ENCODE results near the gene IL1RN. TPM values are rescaled to one million over a fixed set of nuclear protein-coding genes. Genes with fewer than 3 reads are reported as not detected.

Gene IL1RN
- total RNA-seq, 1 donor from 2014 or later: 0.29 TPM

DNA sequence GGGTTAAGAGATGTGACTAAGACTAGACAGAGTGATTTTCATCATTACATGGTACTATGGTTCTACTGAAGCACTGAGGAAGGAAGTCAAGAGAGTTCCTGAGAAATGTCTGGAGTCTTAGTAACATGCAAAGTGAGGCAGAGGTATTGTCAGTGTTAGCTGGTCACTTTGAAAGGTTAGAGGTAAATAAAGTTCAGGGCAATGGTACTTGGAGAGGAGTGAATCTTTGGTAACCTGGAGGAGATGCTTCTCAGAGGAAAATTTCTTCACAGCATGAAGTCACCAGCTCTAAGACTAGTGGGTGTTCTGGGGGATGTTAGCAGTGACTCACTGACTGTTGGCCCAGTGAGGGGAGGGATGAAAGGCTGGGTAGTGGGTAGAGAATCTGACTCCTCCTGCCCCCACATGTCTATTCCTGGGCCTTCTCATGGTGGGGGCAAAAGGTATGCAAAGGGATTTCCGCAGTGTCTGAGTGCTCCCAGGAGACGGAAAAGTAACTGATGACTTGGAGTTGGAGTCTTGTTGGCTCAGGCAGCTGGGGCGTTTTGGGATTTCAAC, 23.3 kb upstream of the IL1RN start:
- TF ChIP-seq, protein P1, sequence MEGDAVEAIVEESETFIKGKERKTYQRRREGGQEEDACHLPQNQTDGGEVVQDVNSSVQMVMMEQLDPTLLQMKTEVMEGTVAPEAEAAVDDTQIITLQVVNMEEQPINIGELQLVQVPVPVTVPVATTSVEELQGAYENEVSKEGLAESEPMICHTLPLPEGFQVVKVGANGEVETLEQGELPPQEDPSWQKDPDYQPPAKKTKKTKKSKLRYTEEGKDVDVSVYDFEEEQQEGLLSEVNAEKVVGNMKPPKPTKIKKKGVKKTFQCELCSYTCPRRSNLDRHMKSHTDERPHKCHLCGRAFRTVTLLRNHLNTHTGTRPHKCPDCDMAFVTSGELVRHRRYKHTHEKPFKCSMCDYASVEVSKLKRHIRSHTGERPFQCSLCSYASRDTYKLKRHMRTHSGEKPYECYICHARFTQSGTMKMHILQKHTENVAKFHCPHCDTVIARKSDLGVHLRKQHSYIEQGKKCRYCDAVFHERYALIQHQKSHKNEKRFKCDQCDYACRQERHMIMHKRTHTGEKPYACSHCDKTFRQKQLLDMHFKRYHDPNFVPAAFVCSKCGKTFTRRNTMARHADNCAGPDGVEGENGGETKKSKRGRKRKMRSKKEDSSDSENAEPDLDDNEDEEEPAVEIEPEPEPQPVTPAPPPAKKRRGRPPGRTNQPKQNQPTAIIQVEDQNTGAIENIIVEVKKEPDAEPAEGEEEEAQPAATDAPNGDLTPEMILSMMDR (conservative IDR thresholded peaks at IDR 0.05; ENCODE audit: low read depth, low read length): no peak
- no peak overlapping the region for H3K4me3 ChIP-seq (ENCODE audit: low read depth, low read length)
- DNase-seq (ENCODE audit: low read depth): no peak

DNA sequence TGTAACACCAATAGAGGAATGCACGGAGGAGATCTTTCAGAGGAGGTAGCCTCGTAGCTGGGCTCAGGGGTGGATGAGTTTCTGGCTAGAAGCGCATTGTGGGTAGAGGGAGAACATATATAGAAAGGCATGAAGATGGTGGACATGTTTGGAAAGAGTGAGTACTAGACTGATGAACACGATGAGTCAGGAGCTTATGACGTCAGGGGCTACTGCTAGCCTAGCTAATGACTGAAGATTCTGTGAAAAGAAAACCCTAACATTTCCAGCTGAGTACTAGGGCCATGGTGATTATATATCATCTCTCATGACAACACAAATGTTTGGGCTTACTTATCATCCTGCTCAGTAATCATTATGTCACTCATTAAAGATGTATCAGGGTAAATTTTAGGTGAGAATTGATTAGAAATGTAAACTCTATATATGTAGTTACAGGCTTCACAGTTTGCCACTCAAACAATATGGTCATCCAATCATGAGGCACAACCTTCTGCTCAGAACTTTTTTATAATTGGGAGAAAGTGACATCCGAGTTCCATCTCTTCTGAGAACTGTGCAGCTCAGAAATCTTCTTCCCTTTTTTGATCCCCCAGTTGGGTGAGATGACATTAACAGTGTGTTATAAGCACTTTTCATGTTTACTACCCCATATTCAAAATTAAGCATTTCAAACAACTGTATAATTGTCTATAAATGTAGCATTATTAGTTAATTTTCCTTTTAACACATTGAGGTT, 22.2 kb upstream of the IL1RN start:
- H3K4me3 ChIP-seq (ENCODE audit: low read depth, low read length): no peak overlapping the region
- TF ChIP-seq, protein P1 (conservative IDR thresholded peaks at IDR 0.05; ENCODE audit: low read depth, low read length): no peak
- DNase-seq (ENCODE audit: low read depth): no peak

- DNase-seq (ENCODE audit: low read depth): no peak
- no peak overlapping the region for H3K4me3 ChIP-seq (ENCODE audit: low read depth, low read length)
- TF ChIP-seq, protein P1 (conservative IDR thresholded peaks at IDR 0.05; ENCODE audit: low read depth, low read length): no peak
Observed at GRCh38 chr2:113111121-113111520, 16.3 kb upstream of the IL1RN start.

- no peak for DNase-seq (ENCODE audit: low read depth)
- TF ChIP-seq, protein P1 (conservative IDR thresholded peaks at IDR 0.05; ENCODE audit: low read depth, low read length): no peak
- H3K4me3 ChIP-seq (ENCODE audit: low read depth, low read length): no peak overlapping the region
Observed at GRCh38 chr2:113111823-113112287, 15.5 kb upstream of the IL1RN start.

- DNase-seq (ENCODE audit: low read depth): no peak
Observed at GRCh38 chr2:113112441-113112840, 15.0 kb upstream of the IL1RN start.

DNA sequence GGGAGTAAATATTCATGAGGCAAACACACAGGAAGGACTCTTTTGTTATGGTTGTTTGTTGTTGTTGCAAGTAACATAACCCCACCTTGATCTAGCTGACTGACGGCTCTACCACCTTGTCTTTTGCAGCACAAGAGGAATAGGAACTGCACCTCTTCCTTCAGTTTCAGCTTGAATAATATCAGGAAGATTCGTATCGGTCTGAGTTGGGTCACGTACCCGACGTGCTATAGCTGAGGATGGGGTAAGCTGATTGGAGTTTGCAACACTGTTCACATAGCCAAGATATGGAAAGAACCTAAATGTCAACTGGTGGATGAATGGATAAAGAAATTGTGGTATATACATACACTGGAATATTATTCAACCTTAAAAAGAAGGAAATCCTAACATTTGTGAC, 14.5 kb upstream of the IL1RN start:
- TF ChIP-seq, protein P1 (conservative IDR thresholded peaks at IDR 0.05; ENCODE audit: low read depth, low read length): no peak
- no peak for DNase-seq (ENCODE audit: low read depth)
- no peak overlapping the region for H3K4me3 ChIP-seq (ENCODE audit: low read depth, low read length)

More at GRCh38 chr2:113112441-113112840, 15.0 kb upstream of the IL1RN start:
- TF ChIP-seq, protein P1 (conservative IDR thresholded peaks at IDR 0.05; ENCODE audit: low read depth, low read length): no peak
- no peak overlapping the region for H3K4me3 ChIP-seq (ENCODE audit: low read depth, low read length)

All from epithelial cell of proximal tubule (primary cell).